Endothelial cell of umbilical vein (primary cell): ENCODE data around the gene EDEM2.

Experiments
- CTCF ChIP-seq, 2 donors: IDR thresholded peaks; 1 replicate in 1 of 2; 2 replicates in 1 of 2; pipeline ENCODE4 v1.5.1; 2011; ENCODE audit warnings: low read length in 2 of 2, mild to moderate bottlenecking in 2 of 2, moderate library complexity in 2 of 2, control low read depth in 1 of 2, inconsistent platforms in 1 of 2, low read depth in 1 of 2; ENCODE audit not compliant: insufficient read depth in 1 of 2; ENCODE audit errors: extremely low read depth in 1 of 2
- EZH2 ChIP-seq: IDR thresholded peaks from 2 replicates; pipeline ENCODE4 v1.6.1; 2012; ENCODE audit warnings: borderline replicate concordance, low read depth, mild to moderate bottlenecking, moderate library complexity, low read length, inconsistent platforms; ENCODE audit not compliant: severe bottlenecking
- JUN ChIP-seq: IDR thresholded peaks from 2 replicates; pipeline ENCODE4 v1.6.1; 2011; ENCODE audit warnings: borderline replicate concordance, low read depth; ENCODE audit not compliant: insufficient read length, insufficient read depth
- MAX ChIP-seq: IDR thresholded peaks from 2 replicates; pipeline ENCODE4 v1.6.1; 2011; ENCODE audit not compliant: insufficient read depth, insufficient read length
- POLR2A ChIP-seq: IDR thresholded peaks from 2 replicates; pipeline ENCODE4 v1.6.1; 2012; ENCODE audit warnings: low read depth, mild to moderate bottlenecking, control low read depth, low read length
- POLR2AphosphoS5 ChIP-seq: IDR thresholded peaks from 2 replicates; pipeline ENCODE4 v1.6.1; 2012; ENCODE audit warnings: low read depth, mild to moderate bottlenecking, control low read depth, low read length, moderate library complexity; ENCODE audit not compliant: insufficient read depth

- TF ChIP-seq CTCF (IDR thresholded peaks at IDR 0.05; ENCODE audit: extremely low read depth in 1 of 2, insufficient read depth in 1 of 2, low read depth in 1 of 2, low read length in 2 of 2) (no peak), MAX (no peak), POLR2AphosphoS5 (no peak), EZH2 (no peak), JUN (no peak), POLR2A (no peak)
These were observed 69.3 kb downstream of the EDEM2 start for GRCh38 chr20:35077872-35078271.
